Measurements from ENCODE around the gene UBE2D1. TPM values are rescaled to one million over a fixed set of nuclear protein-coding genes. Genes with fewer than 3 reads are reported as not detected.

The UBE2D1 gene
- total RNA-seq, 1 donor, result 20.3 TPM

DNA sequence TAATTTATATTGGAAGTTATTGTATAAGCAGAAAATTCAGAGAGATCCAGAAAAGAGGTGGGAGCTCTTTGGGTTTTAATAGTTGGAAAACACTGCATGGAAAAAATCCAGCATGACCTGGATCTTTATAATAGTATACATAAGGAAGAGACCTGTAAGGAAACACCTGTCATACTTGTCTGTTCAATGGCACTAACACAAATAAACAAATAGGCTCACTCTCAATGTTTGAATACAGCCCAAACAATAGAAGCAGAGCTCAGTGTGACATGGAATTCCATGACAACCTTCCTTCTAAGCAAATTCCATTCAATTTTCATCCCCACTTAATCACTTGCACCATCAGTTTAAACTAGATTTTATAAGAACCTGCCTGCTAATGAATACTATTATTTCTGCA is 34.1 kb upstream of the UBE2D1 start:
- H3K27ac ChIP-seq (ENCODE audit: low read depth, low read length), result no peak overlapping the region
- no peaks in the 10 kb centered on the region for H3K79me2 ChIP-seq (ENCODE audit: insufficient read depth, low read length)
- no peaks in the 10 kb centered on the region for H3K36me3 ChIP-seq (ENCODE audit: insufficient read depth, low read length)
- no peaks in the 10 kb centered on the region for H3K9me3 ChIP-seq (ENCODE audit: low read depth, low read length)
- no peaks in the 10 kb centered on the region for H3K4me1 ChIP-seq (ENCODE audit: insufficient read depth, low read length)
- no peak for DNase-seq (ENCODE audit: insufficient read length, low spot score, missing footprints)
- TF ChIP-seq, protein P1, sequence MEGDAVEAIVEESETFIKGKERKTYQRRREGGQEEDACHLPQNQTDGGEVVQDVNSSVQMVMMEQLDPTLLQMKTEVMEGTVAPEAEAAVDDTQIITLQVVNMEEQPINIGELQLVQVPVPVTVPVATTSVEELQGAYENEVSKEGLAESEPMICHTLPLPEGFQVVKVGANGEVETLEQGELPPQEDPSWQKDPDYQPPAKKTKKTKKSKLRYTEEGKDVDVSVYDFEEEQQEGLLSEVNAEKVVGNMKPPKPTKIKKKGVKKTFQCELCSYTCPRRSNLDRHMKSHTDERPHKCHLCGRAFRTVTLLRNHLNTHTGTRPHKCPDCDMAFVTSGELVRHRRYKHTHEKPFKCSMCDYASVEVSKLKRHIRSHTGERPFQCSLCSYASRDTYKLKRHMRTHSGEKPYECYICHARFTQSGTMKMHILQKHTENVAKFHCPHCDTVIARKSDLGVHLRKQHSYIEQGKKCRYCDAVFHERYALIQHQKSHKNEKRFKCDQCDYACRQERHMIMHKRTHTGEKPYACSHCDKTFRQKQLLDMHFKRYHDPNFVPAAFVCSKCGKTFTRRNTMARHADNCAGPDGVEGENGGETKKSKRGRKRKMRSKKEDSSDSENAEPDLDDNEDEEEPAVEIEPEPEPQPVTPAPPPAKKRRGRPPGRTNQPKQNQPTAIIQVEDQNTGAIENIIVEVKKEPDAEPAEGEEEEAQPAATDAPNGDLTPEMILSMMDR (IDR thresholded peaks at IDR 0.05; ENCODE audit: extremely low read depth, low read depth, low read length), result no peak
- H4K20me1 ChIP-seq (ENCODE audit: insufficient read depth, low read length), result no peaks in the 10 kb centered on the region
- peaks cover 11% of the 10 kb centered on the region for H3K27me3 ChIP-seq (ENCODE audit: insufficient read depth, low read length)
- H3K4me2 ChIP-seq (ENCODE audit: insufficient read depth, low read length), result no peak overlapping the region
- H2AFZ ChIP-seq (ENCODE audit: low read length), result no peak overlapping the region
- H3K4me3 ChIP-seq (ENCODE audit: insufficient read depth, low read length), result no peak overlapping the region

DNA sequence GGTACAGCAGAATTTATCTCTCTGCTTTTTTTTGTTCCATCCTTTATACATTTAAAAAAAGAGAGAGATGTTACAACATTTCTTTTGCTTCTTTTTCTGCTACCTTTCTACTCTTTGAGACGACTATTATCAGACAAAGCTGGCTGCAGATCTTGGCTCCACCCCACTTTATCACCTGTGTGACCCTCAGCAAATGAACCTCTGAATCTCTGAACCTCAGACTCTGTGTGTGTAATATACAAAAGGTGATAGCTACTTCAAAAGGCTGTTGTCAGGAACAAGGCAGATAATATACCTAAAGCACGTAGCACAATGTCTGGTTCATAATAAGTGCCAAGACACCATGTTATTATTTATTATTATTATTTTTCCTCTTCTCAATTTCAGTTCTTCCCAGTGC is 32.6 kb upstream of the UBE2D1 start:
- no peaks in the 10 kb centered on the region for H3K9me3 ChIP-seq (ENCODE audit: low read depth, low read length)
- no peaks in the 10 kb centered on the region for H3K79me2 ChIP-seq (ENCODE audit: insufficient read depth, low read length)
- no peak overlapping the region for H2AFZ ChIP-seq (ENCODE audit: low read length)
- no peak overlapping the region for H3K4me2 ChIP-seq (ENCODE audit: insufficient read depth, low read length)
- H4K20me1 ChIP-seq (ENCODE audit: insufficient read depth, low read length), result no peaks in the 10 kb centered on the region
- DNase-seq (ENCODE audit: insufficient read length, low spot score, missing footprints), result no peak
- no peaks in the 10 kb centered on the region for H3K4me1 ChIP-seq (ENCODE audit: insufficient read depth, low read length)
- peaks cover 14% of the 10 kb centered on the region for H3K27me3 ChIP-seq (ENCODE audit: insufficient read depth, low read length)
- no peak overlapping the region for H3K4me3 ChIP-seq (ENCODE audit: insufficient read depth, low read length)
- TF ChIP-seq, protein P1 (IDR thresholded peaks at IDR 0.05; ENCODE audit: extremely low read depth, low read depth, low read length), result no peak
- H3K36me3 ChIP-seq (ENCODE audit: insufficient read depth, low read length), result no peaks in the 10 kb centered on the region
- no peak overlapping the region for H3K27ac ChIP-seq (ENCODE audit: low read depth, low read length)

DNA sequence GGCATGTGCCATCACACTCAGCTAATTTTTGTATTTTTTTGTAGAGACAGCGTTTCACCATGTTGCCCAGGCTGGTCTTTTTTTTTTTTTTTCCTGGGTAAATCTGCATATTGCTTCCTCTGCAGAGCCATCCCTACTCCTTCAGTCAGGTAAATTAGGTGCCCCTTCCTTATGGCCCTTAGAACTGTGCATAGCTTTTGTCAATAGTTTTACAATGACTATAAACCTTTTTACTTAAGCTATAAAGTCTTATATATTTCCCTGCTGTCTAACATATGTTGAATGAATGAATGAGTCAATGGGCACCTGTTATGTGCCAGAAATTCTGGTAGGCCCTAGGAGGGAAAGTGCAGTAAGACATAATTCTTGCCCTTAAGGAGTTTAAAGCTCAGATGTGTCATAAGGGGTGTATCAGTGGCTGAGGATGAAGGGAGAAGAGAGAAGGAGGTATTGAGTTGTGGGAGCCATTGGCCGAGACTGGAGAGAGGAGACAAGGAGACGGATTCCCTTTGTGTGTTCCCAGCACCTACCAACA is 30.6 kb upstream of the UBE2D1 start:
- no peaks in the 10 kb centered on the region for H3K4me1 ChIP-seq (ENCODE audit: insufficient read depth, low read length)
- TF ChIP-seq, protein P1 (IDR thresholded peaks at IDR 0.05; ENCODE audit: extremely low read depth, low read depth, low read length), result no peak
- peaks cover 24% of the 10 kb centered on the region for H3K27me3 ChIP-seq (ENCODE audit: insufficient read depth, low read length)
- no peak overlapping the region for H3K4me3 ChIP-seq (ENCODE audit: insufficient read depth, low read length)
- no peak for DNase-seq (ENCODE audit: insufficient read length, low spot score, missing footprints)
- H3K4me2 ChIP-seq (ENCODE audit: insufficient read depth, low read length), result no peak overlapping the region
- H4K20me1 ChIP-seq (ENCODE audit: insufficient read depth, low read length), result no peaks in the 10 kb centered on the region
- H3K79me2 ChIP-seq (ENCODE audit: insufficient read depth, low read length), result no peaks in the 10 kb centered on the region
- H3K27ac ChIP-seq (ENCODE audit: low read depth, low read length), result no peak overlapping the region
- H3K9me3 ChIP-seq (ENCODE audit: low read depth, low read length), result no peaks in the 10 kb centered on the region
- H2AFZ ChIP-seq (ENCODE audit: low read length), result no peak overlapping the region
- no peaks in the 10 kb centered on the region for H3K36me3 ChIP-seq (ENCODE audit: insufficient read depth, low read length)

DNA sequence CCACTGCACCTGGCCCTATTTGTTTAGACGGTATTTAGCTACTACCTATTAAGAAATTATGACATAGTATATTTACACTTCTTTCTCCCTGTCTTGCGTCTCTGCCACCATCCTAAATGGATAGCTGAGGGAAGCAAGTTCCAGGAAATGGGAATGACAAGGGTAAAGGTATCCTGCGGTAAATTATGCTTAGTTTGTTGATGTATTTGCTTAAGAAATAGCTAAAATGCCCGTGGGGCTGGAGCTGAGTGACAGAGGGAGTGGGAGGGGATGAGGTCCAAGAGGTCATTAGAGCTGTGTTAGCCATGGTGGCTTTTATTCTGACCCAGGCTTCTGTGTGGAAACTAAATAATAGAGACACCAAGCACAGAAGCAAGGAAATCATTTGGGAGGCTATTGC is 29.0 kb upstream of the UBE2D1 start:
- Histone ChIP-seq H3K27ac (ENCODE audit: low read depth, low read length) (no peak overlapping the region), H3K4me2 (ENCODE audit: insufficient read depth, low read length) (no peak overlapping the region), H3K4me3 (ENCODE audit: insufficient read depth, low read length) (no peak overlapping the region), H3K79me2 (ENCODE audit: insufficient read depth, low read length) (no peaks in the 10 kb centered on the region), H3K9me3 (ENCODE audit: low read depth, low read length) (no peaks in the 10 kb centered on the region), H2AFZ (ENCODE audit: low read length) (no peak overlapping the region), H4K20me1 (ENCODE audit: insufficient read depth, low read length) (no peaks in the 10 kb centered on the region), H3K27me3 (ENCODE audit: insufficient read depth, low read length) (peaks cover 24% of the 10 kb centered on the region), H3K36me3 (ENCODE audit: insufficient read depth, low read length) (no peaks in the 10 kb centered on the region), H3K4me1 (ENCODE audit: insufficient read depth, low read length) (no peaks in the 10 kb centered on the region)
- TF ChIP-seq, protein P1 (IDR thresholded peaks at IDR 0.05; ENCODE audit: extremely low read depth, low read depth, low read length), result no peak
- no peak for DNase-seq (ENCODE audit: insufficient read length, low spot score, missing footprints)

Measured in osteoblast (primary cell).